ENCODE data around the gene OR5B3. TPM values are rescaled to one million over a fixed set of nuclear protein-coding genes. Genes with fewer than 3 reads are reported as not detected.

OR5B3 gene
- total RNA-seq, 6 experiments from 2014 or later: not detected

DNA sequence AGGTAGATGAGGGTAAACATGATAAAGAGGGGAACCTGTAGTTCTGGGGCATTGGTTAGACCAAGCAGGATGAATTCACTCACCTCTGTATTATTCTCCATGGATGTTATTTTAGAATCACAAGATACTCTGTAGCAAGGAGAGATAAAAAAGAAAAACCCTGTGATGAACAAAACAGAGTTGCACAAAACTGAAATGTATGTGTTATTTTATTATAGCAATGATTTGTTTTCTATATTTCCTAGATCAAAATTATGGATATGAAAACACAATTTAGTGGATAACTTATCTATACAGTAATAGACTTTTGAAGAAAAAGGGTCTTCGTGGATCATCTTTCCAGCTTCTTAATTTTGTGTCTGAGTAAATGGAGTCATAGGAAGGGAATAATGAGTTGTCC, 47.7 kb downstream of the OR5B3 start, which contains the start of gene OR5B17:
TSS of gene OR5B17 (minus strand) at position 101 of the 400 bp plus-strand sequence. CDS start at position 101, 0 bp downstream.
- H3K36me3 Mint-ChIP-seq (ENCODE audit: low read depth): no peaks in the 10 kb centered on the region
- no peak within 1 kb of the TSS for H3K27ac Mint-ChIP-seq
- 0 out of 2 replicates have a peak, but pooled peaks cover 2% of the 10 kb centered on the region for H3K27me3 Mint-ChIP-seq (ENCODE audit: insufficient read depth)
- no peaks in the 10 kb centered on the region for H3K9me3 Mint-ChIP-seq
- H3K4me3 Mint-ChIP-seq: no peak within 1 kb of the TSS
- TF ChIP-seq, protein P1, sequence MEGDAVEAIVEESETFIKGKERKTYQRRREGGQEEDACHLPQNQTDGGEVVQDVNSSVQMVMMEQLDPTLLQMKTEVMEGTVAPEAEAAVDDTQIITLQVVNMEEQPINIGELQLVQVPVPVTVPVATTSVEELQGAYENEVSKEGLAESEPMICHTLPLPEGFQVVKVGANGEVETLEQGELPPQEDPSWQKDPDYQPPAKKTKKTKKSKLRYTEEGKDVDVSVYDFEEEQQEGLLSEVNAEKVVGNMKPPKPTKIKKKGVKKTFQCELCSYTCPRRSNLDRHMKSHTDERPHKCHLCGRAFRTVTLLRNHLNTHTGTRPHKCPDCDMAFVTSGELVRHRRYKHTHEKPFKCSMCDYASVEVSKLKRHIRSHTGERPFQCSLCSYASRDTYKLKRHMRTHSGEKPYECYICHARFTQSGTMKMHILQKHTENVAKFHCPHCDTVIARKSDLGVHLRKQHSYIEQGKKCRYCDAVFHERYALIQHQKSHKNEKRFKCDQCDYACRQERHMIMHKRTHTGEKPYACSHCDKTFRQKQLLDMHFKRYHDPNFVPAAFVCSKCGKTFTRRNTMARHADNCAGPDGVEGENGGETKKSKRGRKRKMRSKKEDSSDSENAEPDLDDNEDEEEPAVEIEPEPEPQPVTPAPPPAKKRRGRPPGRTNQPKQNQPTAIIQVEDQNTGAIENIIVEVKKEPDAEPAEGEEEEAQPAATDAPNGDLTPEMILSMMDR (IDR thresholded peaks at IDR 0.05): no peak
- H3K4me1 Mint-ChIP-seq (ENCODE audit: low read depth): peaks cover 17% of the 10 kb centered on the region; the same call in 1 of the 2 replicates
- DNase-seq: no peak

DNA sequence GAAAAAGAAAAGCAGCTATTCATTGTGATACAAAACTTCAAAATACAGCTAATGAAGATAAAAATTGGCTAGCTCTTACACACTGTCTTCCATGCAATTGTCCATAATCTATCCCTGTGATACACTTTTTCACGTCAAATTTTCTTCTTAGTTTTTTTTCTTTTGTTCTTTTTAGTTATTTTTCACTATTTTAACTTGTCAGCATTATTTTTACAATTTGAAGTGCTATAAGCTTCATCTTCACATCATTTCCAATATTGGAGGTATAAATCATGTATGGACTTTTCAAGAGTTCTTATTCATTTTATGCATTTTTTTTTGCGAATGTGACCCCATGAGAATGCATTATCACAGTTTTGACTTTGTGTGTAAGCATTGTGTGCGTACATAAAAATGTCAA, 51.9 kb downstream of the OR5B3 start:
- DNase-seq: no peak
- H3K27me3 Mint-ChIP-seq (ENCODE audit: insufficient read depth): 0 out of 2 replicates have a peak, but pooled peaks cover 2% of the 10 kb centered on the region
- H3K4me3 Mint-ChIP-seq: no peak overlapping the region
- peaks cover 12% of the 10 kb centered on the region; the same call in 1 of the 2 replicates for H3K4me1 Mint-ChIP-seq (ENCODE audit: low read depth)
- TF ChIP-seq, protein P1 (IDR thresholded peaks at IDR 0.05): no peak
- no peaks in the 10 kb centered on the region for H3K9me3 Mint-ChIP-seq
- no peak overlapping the region for H3K27ac Mint-ChIP-seq
- no peaks in the 10 kb centered on the region for H3K36me3 Mint-ChIP-seq (ENCODE audit: low read depth)

Other genes starting within 250 kb of the OR5B3 start
- gene OR9Q2, start 217.8 kb downstream of the OR5B3 start, total RNA-seq (2021; fragmentation: NEBNext Ultra II Directional; extraction: Animal tissue kit (Norgen Biotek cat#: 25700)): not detected
- gene OR1S2, start 202.7 kb downstream of the OR5B3 start, total RNA-seq (2021; fragmentation: NEBNext Ultra II Directional; extraction: Animal tissue kit (Norgen Biotek cat#: 25700)): not detected
- not detected for gene OR1S1, start 194.2 kb downstream of the OR5B3 start, total RNA-seq (2021; fragmentation: NEBNext Ultra II Directional; extraction: Animal tissue kit (Norgen Biotek cat#: 25700))
- not detected for gene OR10Q1, start 178.0 kb downstream of the OR5B3 start, total RNA-seq (2021; fragmentation: NEBNext Ultra II Directional; extraction: Animal tissue kit (Norgen Biotek cat#: 25700))
- gene OR10W1, start 138.6 kb downstream of the OR5B3 start, total RNA-seq (2021; fragmentation: NEBNext Ultra II Directional; extraction: Animal tissue kit (Norgen Biotek cat#: 25700)): not detected
- not detected for gene OR5B17, start 47.8 kb downstream of the OR5B3 start, total RNA-seq (2021; fragmentation: NEBNext Ultra II Directional; extraction: Animal tissue kit (Norgen Biotek cat#: 25700))
- gene OR5B2, start 21.2 kb upstream of the OR5B3 start, total RNA-seq (2021; fragmentation: NEBNext Ultra II Directional; extraction: Animal tissue kit (Norgen Biotek cat#: 25700)): not detected
- gene OR5B12, start 35.4 kb upstream of the OR5B3 start, total RNA-seq (2021; fragmentation: NEBNext Ultra II Directional; extraction: Animal tissue kit (Norgen Biotek cat#: 25700)): not detected
- gene OR5B21, start 101.2 kb upstream of the OR5B3 start, total RNA-seq (2021; fragmentation: NEBNext Ultra II Directional; extraction: Animal tissue kit (Norgen Biotek cat#: 25700)): under 1 TPM in 1 of 6 experiments, not detected in 5; 0.31 TPM
- 100 to 1,000 TPM in 4 of 6 experiments, 10 to 100 TPM in 2; 51.0 to 154 (median 119) TPM for gene LPXN, start 169.0 kb upstream of the OR5B3 start, total RNA-seq (2021; fragmentation: NEBNext Ultra II Directional; extraction: Animal tissue kit (Norgen Biotek cat#: 25700))
- gene ZFP91, start 172.2 kb upstream of the OR5B3 start, total RNA-seq (2021; fragmentation: NEBNext Ultra II Directional; extraction: Animal tissue kit (Norgen Biotek cat#: 25700)): 10 to 100 TPM; 51.9 to 69.1 (median 59.4) TPM
- 1 to 10 TPM in 4 of 6 experiments, under 1 TPM in 2; 0.91 to 1.7 (median 1.2) TPM for gene CNTF, start 215.8 kb upstream of the OR5B3 start, total RNA-seq (2021; fragmentation: NEBNext Ultra II Directional; extraction: Animal tissue kit (Norgen Biotek cat#: 25700))